GM21526 (cell line): Measurements from ENCODE around the gene SFXN3.

Experiments used
- ATAC-seq: cut with Tn5 transposase; IDR thresholded peaks from one replicate; pipeline ENCODE4 v1.9.1; 2021; ENCODE audit warnings: moderate library complexity; ENCODE audit not compliant: unreplicated experiment, low FRiP score

The SFXN3 gene

DNA sequence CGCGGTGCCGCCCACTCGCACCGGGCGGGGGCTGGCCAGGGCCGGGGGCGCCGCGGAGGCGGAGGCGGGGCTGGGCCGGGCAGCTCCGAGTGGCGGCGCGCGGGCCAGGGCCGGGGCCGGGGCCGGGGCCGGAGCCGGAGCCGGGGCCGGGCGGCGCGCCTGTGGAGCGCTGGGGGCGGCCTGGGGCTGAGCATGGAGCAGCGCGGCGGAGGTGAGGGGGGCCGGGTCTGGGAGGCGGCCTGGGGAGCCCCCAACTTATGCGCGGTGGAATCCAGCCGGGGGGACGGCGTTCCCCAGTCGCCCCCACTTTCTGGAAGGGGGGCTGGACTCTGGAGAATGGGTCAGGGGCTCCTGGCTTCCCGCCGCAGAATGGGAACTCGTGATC is 31.3 kb upstream of the SFXN3 start, which contains the start of gene LZTS2:
TSS of gene LZTS2 (plus strand) at position 67 of the 385 bp plus-strand sequence. CDS start 2,731 bp downstream, outside the sequence.
- no peak for ATAC-seq

- ATAC-seq, result no peak
These were observed 30.7 kb upstream of the SFXN3 start for GRCh38 chr10:101000127-101000914.

GRCh38 chr10:101000915-101001658 is 29.9 kb upstream of the SFXN3 start:
- no peak for ATAC-seq

DNA sequence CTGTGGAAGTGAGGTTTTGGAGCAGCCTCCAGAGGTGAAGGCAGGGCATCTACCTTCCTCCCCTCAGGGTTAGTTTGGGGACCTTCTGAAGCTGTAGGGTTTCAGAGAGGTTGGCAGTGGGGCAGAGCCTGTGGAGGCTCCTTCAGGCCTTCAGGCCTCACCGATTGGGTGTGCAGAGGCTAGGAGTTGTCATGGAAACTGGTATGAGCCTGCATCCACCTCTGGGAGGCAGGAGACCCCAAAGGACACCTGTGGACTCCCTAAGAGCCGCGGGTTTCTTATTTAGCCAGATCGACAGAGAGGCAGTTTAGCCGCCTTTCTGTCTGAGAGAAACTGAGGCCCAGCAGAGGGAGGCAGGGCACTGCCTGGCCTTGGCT is 29.4 kb upstream of the SFXN3 start:
- ATAC-seq, result no peak

DNA sequence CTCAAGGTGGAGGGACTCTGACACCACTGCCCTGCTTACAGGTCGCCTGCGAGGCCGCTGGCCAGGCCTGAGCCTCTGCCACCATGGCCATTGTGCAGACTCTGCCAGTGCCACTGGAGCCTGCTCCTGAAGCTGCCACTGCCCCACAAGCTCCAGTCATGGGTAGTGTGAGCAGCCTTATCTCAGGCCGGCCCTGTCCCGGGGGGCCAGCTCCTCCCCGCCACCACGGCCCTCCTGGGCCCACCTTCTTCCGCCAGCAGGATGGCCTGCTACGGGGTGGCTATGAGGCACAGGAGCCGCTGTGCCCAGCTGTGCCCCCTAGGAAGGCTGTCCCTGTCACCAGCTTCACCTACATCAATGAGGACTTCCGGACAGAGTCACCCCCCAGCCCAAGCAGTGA is 28.6 kb upstream of the SFXN3 start:
- no peak for ATAC-seq

- ATAC-seq, result no peak
These were observed 27.3 kb upstream of the SFXN3 start for GRCh38 chr10:101003639-101004206.

GRCh38 chr10:101005361-101005760 is 25.7 kb upstream of the SFXN3 start:
- ATAC-seq, result no peak

- ATAC-seq, result no peak
These were observed 25.0 kb upstream of the SFXN3 start for GRCh38 chr10:101005869-101006567.

DNA sequence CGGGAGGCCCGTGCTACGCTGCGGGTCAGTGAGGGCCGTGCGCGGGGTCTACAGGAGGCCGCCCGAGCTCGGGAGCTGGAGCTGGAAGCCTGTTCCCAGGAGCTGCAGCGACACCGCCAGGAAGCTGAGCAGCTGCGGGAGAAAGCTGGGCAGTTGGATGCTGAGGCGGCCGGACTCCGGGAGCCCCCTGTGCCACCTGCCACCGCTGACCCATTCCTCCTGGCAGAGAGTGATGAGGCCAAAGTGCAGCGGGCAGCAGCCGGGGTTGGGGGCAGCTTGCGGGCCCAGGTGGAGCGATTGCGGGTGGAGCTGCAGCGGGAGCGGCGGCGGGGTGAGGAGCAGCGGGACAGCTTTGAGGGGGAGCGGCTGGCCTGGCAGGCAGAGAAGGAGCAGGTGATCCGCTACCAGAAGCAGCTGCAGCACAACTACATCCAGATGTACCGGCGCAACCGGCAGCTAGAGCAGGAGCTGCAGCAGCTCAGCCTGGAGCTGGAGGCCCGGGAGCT is 24.4 kb upstream of the SFXN3 start:
- ATAC-seq, result no peak

DNA sequence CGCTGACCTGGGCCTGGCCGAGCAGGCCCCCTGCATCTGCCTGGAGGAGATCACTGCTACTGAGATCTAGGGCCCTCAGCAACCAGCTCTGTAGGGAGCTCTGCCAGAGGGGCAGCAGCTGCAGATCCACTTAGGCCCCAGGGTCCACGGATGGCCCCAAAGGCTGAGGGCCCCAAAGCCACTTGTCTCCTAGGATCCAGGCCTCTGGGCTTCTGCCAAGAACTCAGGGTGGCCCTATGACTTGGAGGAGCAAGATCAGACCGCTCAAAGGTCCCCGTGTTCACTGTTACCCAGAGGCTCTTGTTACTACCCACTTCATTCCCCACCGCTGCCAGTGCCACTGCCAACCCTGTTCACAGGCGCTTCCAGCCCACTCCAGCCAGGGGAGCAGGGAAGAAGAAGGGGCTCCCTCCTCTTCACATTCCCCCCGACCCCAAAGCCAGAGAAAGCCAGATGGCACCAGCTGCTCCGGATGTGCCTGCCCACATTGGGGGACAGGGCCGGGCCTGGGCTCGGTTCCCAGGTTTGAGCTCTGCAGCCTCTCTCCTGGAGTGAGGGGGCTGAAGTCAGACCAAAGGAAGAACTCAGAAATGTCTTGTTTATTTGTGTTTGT is 23.8 kb upstream of the SFXN3 start:
- ATAC-seq, result no peak

- no peak for ATAC-seq
These were observed 22.9 kb upstream of the SFXN3 start for GRCh38 chr10:101007915-101008822.

GRCh38 chr10:101008823-101009423 is 22.1 kb upstream of the SFXN3 start:
- no peak for ATAC-seq

DNA sequence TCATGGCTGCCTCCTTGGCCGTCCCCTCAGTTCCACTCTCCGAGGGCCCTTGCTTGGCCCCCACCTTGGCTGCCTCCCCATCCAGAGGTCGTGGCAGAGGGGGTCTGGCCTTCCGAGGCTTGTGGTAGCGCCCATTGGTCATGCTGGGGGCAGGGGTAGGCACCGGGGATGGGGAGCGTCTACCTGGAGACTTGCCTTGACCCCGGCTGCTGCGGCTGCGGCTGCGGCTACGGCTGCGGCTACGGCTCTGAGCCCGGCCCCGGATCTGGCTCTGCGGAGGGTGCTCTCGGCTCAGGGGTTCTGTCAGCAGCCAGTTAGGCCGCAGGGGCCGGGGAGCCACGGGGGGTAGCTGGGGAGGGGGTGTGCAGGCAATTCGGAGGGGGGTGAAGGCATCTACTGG is 20.7 kb upstream of the SFXN3 start:
- no peak for ATAC-seq

GRCh38 chr10:101011517-101012423 is 19.3 kb upstream of the SFXN3 start:
- ATAC-seq, result no peak

GRCh38 chr10:101012525-101013364 is 18.3 kb upstream of the SFXN3 start:
- peak; percentile 62 for ATAC-seq

DNA sequence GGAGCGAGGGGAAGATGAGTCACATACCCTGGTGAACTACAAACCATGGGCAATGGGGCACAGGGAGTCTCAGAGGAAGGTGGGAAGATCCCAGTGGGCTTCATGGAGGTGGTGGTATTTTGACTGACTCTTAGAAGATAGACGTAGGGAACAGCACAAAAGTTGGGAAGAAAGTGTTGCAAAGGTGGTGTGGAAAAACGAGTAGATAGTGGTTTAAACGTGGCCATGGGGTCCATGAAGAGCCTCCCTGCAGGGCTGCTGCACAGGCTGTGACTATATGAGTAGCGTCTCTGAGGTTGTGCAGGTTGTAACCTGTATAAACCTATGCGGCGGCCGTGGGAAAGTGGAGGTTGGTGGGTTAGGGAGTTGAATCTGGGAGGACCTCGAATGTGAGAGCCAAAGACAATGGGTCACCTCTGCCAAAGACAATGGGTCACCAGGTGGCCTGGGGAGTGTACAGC is 17.6 kb upstream of the SFXN3 start:
- ATAC-seq, result no peak
